Esophagus muscularis mucosa (tissue), 4 donors: ENCODE results near the gene NAMPT.

Source experiments
- EP300 ChIP-seq: sonication (generic); formaldehyde crosslinking; IDR thresholded peaks from one replicate; pipeline ENCODE4 v1.6.1; 2017; ENCODE audit warnings: antibody characterized with exemption
- POLR2A ChIP-seq: fragments of 450-650 bp; IDR thresholded peaks from one replicate; pipeline ENCODE4 v1.6.1; 2017; ENCODE audit warnings: antibody characterized with exemption, moderate library complexity, mild to moderate bottlenecking, low read depth
- TF ChIP-seq, protein P1 (sequence below), 3 experiments: fragments of 200-600 bp in 2 of 3; fragments of 450-650 bp in 1 of 3; sonication (generic) in 2 of 3; IDR thresholded peaks; one replicate each; pipeline ENCODE4 v1.5.1; 2017 to 2019; ENCODE audit warnings: antibody characterized with exemption in 3 of 3, mild to moderate bottlenecking in 2 of 3, moderate library complexity in 1 of 3

DNA sequence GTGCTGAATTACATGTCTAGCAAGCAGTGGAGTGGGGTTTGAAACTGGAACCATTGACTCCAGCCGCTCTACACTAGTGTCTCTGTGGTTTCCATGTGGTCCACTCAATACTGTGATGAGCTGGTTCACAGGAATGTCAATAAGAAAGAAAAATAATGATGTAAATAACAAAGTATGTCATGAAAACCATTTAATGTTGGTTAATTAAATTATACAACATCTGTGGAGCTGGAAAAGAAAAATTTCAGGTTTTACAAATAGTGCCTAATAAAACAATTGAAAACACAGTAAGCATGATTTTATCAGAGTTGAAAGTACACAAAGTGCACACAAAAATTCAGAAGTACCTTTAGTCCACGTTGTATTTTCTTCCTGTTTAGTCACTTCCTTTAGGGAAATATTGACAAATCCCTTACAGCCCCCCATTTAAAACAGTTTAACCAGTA is 28.7 kb upstream of the NAMPT start:
- TF ChIP-seq, protein P1, sequence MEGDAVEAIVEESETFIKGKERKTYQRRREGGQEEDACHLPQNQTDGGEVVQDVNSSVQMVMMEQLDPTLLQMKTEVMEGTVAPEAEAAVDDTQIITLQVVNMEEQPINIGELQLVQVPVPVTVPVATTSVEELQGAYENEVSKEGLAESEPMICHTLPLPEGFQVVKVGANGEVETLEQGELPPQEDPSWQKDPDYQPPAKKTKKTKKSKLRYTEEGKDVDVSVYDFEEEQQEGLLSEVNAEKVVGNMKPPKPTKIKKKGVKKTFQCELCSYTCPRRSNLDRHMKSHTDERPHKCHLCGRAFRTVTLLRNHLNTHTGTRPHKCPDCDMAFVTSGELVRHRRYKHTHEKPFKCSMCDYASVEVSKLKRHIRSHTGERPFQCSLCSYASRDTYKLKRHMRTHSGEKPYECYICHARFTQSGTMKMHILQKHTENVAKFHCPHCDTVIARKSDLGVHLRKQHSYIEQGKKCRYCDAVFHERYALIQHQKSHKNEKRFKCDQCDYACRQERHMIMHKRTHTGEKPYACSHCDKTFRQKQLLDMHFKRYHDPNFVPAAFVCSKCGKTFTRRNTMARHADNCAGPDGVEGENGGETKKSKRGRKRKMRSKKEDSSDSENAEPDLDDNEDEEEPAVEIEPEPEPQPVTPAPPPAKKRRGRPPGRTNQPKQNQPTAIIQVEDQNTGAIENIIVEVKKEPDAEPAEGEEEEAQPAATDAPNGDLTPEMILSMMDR (IDR thresholded peaks at IDR 0.05), result no peak
- TF ChIP-seq EP300 (no peak), POLR2A (no peak)
